ENCODE data around the gene PPP2R2D. TPM values are rescaled to one million over a fixed set of nuclear protein-coding genes. Genes with fewer than 3 reads are reported as not detected.
"Not testable (repeated sequence)": the region's sequence is repeated elsewhere in the genome, so short reads cannot be mapped to it uniquely, and the experiment has no call there.

Gene PPP2R2D
- total RNA-seq, 1 donor from 2014 or later: 54.6 TPM

- DNase-seq (ENCODE audit: low read depth): no peak
Measured at GRCh38 chr10:131948501-131948900, 47.7 kb downstream of the PPP2R2D start.

- no peak for DNase-seq (ENCODE audit: low read depth)
Measured at GRCh38 chr10:131949041-131949862, 48.4 kb downstream of the PPP2R2D start.

- not testable (repeated sequence) for DNase-seq (ENCODE audit: low read depth)
Measured at GRCh38 chr10:131949908-131950307, 49.1 kb downstream of the PPP2R2D start.

GRCh38 chr10:131954356-131954965 is 53.7 kb downstream of the PPP2R2D start:
- no peak for DNase-seq (ENCODE audit: low read depth)

- no peak for DNase-seq (ENCODE audit: low read depth)
Measured at GRCh38 chr10:131955591-131956340, 55.0 kb downstream of the PPP2R2D start.

- DNase-seq (ENCODE audit: low read depth): no peak
Measured at GRCh38 chr10:131959841-131960240, 59.0 kb downstream of the PPP2R2D start.

GRCh38 chr10:131960631-131961046 is 59.8 kb downstream of the PPP2R2D start:
- DNase-seq (ENCODE audit: low read depth): no peak

GRCh38 chr10:131961047-131961776 is 60.4 kb downstream of the PPP2R2D start:
- DNase-seq (ENCODE audit: low read depth): no peak

- DNase-seq (ENCODE audit: low read depth): no peak
Measured at GRCh38 chr10:131961777-131962662, 61.2 kb downstream of the PPP2R2D start.

- no peak for DNase-seq (ENCODE audit: low read depth)
Measured at GRCh38 chr10:131963350-131963749, 62.5 kb downstream of the PPP2R2D start.

GRCh38 chr10:131963811-131964210 is 63.0 kb downstream of the PPP2R2D start:
- DNase-seq (ENCODE audit: low read depth): no peak

GRCh38 chr10:131964298-131964697 is 63.5 kb downstream of the PPP2R2D start:
- DNase-seq (ENCODE audit: low read depth): no peak

- DNase-seq (ENCODE audit: low read depth): no peak
Measured at GRCh38 chr10:131968949-131969348, 68.1 kb downstream of the PPP2R2D start.

GRCh38 chr10:131970946-131971345 is 70.1 kb downstream of the PPP2R2D start:
- no peak for DNase-seq (ENCODE audit: low read depth)

- DNase-seq (ENCODE audit: low read depth): no peak
Measured at GRCh38 chr10:131971591-131971990, 70.8 kb downstream of the PPP2R2D start.

- no peak for DNase-seq (ENCODE audit: low read depth)
Measured at GRCh38 chr10:131972474-131973071, 71.8 kb downstream of the PPP2R2D start.

GRCh38 chr10:131973160-131973951 is 72.5 kb downstream of the PPP2R2D start:
- no peak for DNase-seq (ENCODE audit: low read depth)

GRCh38 chr10:131974034-131974817 is 73.4 kb downstream of the PPP2R2D start:
- DNase-seq (ENCODE audit: low read depth): no peak

GRCh38 chr10:131975003-131975402 is 74.2 kb downstream of the PPP2R2D start:
- DNase-seq (ENCODE audit: low read depth): no peak

All from renal cortical epithelial cell (primary cell).